IPS-11a (cell line): ENCODE results near the gene ADAMTS6.

Experiments used
- H3K4me3 ChIP-seq: one replicate; pipeline ENCODE4 v1.5.1; 2013; ENCODE audit warnings: low read depth, low read length, control low read depth

ADAMTS6 gene

DNA sequence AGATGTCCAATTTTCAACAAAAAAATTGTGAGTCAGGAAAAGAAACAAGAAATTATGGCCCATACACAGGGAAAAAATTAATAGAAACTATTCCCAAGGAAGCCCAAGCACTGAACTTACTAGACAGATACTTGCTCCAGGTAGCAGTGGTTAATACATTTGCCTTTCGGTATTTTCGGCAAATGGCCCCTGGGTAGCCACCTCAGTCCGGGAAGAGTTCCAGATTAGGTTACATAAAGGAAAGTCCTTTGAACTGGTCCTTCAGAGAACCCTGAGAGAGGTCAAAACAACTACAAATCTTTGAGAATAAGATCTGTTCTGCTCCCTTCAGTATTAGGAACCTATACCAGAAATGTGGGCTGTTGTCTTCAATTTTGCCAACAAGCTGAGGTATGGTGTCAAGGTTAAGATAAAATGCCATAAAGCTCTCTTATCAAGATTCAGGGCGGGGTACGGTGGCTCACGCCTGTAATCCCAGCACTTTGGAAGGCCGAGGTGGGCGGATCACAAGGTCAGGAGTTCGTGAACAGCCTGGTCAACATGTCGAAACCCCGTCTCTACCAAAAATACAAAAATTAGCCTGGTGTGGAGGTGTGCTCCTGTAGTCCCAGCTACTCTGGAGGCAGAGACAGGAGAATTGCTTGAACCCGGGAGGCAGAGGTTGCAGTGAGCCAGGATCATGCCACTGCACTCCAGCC lies 369.6 kb downstream of the ADAMTS6 start:
- no peak overlapping the region for H3K4me3 ChIP-seq

DNA sequence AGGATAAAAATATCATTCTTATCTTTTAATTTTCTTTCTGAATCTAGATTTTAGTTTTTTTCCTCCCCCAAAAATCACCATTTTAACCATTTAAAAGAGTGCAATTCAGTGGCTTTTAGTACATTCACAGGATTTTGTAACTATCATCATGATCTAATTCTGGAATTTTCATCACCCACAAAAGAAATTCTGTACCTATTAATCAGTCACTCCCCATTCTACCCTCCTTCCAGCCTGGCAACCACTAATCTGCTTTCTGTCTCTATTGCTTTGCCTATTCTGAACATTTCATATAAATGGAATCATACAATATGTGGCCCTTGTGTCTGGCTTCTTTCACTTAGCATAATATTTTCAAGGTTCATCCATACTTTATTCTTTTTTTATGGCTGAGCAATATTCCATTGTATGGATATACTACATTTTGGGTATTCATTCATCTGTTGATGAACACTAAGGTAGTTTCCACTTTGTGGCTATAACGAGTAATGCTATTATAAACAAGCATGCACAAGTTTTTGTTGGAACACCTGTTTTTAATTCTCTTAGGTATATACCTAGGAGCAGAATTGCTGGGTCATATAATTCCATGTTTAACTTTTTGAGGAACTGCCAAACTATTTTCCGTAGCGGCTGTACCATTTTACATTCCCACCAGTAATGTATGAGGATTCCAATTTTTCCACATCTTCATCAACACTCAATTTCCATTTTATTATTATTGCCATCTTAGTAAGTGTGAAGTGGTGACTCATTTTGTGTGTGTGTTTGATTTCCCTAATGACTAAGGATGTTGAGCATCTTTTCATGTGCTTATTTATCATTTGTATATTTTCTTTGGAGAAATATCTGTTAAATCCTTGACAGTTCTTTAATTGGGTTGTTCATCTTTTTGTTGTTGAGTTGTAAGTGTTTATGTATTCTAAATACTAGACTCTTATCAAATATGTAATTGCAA lies 372.7 kb downstream of the ADAMTS6 start:
- H3K4me3 ChIP-seq, result no peak overlapping the region

DNA sequence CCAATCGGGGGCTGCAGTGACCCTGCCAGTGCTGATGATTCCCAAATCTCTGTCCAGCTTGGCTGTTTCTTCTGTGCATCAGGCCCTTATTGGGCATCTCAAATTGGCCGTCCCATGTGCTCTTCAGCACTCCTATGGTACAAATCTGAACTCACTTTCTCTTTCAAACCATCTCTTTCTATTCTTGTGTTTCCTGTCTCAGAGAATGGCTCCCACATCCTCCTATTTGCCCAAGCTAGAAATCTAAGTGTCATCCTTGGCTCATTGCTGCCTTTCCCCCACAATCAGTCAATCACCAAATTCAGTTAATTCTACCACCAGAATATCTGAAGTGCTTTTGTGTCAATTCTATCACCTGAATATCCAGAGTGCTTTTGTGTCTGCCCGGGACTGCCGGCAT lies 376.4 kb downstream of the ADAMTS6 start:
- H3K4me3 ChIP-seq, result no peak overlapping the region

DNA sequence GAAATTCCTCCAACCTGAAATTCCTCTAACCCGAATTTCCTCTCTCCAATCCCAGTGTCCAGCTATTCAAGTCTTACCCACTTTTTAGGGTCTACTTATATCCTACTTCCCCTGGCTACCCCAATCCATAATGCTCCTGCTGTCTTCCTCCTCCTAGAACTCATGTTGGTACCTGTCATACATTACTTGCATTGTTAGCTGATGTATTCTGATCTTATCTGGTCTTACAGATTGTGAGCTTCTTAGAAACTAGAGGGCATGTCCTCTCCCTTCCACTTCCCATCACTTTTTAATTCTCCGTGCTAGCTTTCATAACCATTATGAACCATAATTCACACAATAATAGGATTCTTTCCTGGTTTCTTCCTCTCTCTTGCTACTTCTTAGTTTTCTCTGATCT lies 376.9 kb downstream of the ADAMTS6 start:
- no peak overlapping the region for H3K4me3 ChIP-seq

- no peak overlapping the region for H3K4me3 ChIP-seq
These were observed 377.8 kb downstream of the ADAMTS6 start for GRCh38 chr5:65103756-65104440.

DNA sequence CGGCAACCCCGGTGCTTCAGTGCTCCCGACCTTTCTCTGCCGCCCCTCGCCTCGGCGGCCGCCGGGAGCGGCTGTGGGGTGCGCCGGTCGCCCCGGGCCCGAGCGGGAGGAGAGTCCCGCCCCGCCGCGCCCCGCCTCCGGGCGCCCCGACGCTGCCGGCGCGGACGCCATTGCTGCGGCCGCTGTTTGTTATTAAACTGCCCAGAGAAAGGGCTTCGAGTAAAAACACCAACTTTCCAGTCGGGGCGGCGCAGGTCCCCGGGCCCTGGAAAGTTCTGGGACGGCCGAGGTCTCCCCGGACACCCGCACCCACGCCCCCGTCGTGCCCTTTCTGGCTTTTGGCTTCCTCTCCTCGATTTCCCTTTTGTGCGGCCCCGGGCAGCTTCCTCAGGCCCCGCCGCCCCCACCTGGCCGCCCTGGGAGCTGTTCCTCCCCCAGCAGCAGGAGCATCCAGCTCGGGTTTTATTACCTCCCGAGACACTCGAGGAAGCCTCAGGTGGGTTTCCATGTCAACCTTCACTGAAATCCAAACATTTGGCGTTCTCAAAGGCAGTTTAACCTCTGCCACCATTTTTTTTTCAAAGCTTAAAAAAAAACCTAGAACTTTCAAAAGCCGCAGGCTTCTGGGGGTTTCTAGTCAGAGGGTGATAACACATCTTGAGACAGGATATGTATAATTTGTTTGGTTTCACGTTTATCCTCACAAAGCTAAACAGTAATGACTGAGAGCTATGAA lies 378.6 kb downstream of the ADAMTS6 start:
- peak overlapping the region; percentile 15 for H3K4me3 ChIP-seq

- H3K4me3 ChIP-seq, result peak overlapping the region; percentile 15
These were observed 379.2 kb downstream of the ADAMTS6 start for GRCh38 chr5:65102371-65102975.

DNA sequence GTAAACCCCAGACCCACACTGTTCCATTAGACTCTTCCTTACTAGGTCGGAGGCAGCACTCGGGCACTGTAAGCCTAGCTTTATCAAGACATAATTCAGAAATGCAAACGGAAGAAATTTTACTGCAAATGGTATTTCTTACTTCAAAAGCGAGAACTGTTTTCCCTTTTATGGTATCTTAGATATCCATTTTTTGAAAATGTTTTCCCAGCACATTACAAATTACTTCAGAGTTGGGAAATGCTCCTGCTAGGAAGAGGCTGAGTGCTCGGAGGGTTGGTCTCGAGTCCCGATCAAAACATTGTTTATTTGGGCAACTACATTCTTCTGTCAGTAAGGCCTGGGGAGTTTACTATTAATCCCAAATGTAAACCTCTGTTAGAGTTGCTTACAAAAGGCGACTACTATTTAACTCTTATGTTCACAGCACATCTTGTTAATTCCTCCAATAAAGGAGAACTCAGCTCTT lies 380.1 kb downstream of the ADAMTS6 start:
- no peak overlapping the region for H3K4me3 ChIP-seq

- no peak overlapping the region for H3K4me3 ChIP-seq
These were observed 380.6 kb downstream of the ADAMTS6 start for GRCh38 chr5:65100911-65101631.
